ENCODE measurements around the gene MYO7A. TPM values are rescaled to one million over a fixed set of nuclear protein-coding genes. Genes with fewer than 3 reads are reported as not detected.

The MYO7A gene
- total RNA-seq, 2 experiments from 2014 or later = not detected

- no peak overlapping the region for H3K4me3 Mint-ChIP-seq
- H3K27me3 Mint-ChIP-seq (ENCODE audit: low read depth) = no peaks in the 10 kb centered on the region
- ChIA-PET POLR2A (no interaction called here), CTCF (interaction anchor here (1.2 kb wide), 1 partner anchor 10 kb away, joined by 4 read pairs; no protein-coding TSS in a partner anchor)
- peaks cover 2% of the 10 kb centered on the region for H3K4me1 Mint-ChIP-seq (ENCODE audit: low read depth)
- ATAC-seq (no peak), DNase-seq (no peak)
- no peaks in the 10 kb centered on the region for H3K9me3 Mint-ChIP-seq (ENCODE audit: insufficient read depth)
- no peaks in the 10 kb centered on the region for H3K36me3 Mint-ChIP-seq (ENCODE audit: low read depth)
- no peak overlapping the region for H3K27ac Mint-ChIP-seq
Measured at GRCh38 chr11:77176996-77177395, 49.0 kb downstream of the MYO7A start.

DNA sequence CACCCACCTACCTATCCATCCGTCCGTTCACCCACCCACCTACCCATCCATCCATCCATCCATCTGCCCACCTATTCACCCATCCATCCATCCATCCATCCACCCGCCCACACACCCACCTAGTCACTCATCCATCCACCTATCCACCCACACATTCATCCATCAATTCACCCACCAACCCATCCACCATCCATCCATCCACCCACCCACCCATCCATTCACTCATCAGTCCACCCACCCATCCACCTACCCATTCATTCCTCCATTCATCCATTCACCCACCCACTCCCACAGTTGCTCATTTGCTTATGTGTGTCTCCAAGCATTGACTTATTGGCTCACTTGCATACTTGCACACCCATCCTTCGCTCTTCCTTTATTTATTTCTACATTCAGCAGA, 50.1 kb downstream of the MYO7A start:
- Mint-ChIP-seq H3K27ac (no peak overlapping the region), H3K4me3 (no peak overlapping the region), H3K4me1 (ENCODE audit: low read depth) (peaks cover 2% of the 10 kb centered on the region), H3K27me3 (ENCODE audit: low read depth) (no peaks in the 10 kb centered on the region), H3K36me3 (ENCODE audit: low read depth) (no peaks in the 10 kb centered on the region), H3K9me3 (ENCODE audit: insufficient read depth) (no peaks in the 10 kb centered on the region)
- CTCF ChIA-PET = no interaction called here
- no peak for ATAC-seq
- POLR2A ChIA-PET = no interaction called here
- no peak for DNase-seq

DNA sequence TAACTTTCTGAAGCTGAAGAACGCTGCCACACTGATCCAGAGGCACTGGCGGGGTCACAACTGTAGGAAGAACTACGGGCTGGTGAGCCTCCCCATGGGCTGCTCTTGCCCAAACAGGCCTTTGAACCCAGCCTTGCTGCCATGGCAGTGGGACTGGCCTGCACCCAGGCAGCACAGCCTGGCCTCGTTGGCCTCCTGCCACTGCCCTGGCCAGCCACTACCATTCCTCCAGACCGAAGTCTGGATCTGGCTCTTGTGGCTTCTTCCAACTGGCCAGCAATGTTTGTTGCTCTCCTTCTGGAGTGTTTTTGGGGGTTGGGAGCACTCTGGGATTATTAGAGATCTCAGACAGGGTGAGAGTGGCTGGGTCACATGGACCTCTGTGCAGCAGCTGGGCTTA, 51.0 kb downstream of the MYO7A start:
- peaks cover 2% of the 10 kb centered on the region for H3K4me1 Mint-ChIP-seq (ENCODE audit: low read depth)
- H3K36me3 Mint-ChIP-seq (ENCODE audit: low read depth) = no peaks in the 10 kb centered on the region
- no peak for DNase-seq
- no peak overlapping the region for H3K27ac Mint-ChIP-seq
- CTCF ChIA-PET = interaction anchor here (1.2 kb wide), 1 partner anchor 8 kb away, joined by 5 read pairs; no protein-coding TSS in a partner anchor
- no peak overlapping the region for H3K4me3 Mint-ChIP-seq
- no peaks in the 10 kb centered on the region for H3K9me3 Mint-ChIP-seq (ENCODE audit: insufficient read depth)
- POLR2A ChIA-PET = no interaction called here
- ATAC-seq = no peak
- H3K27me3 Mint-ChIP-seq (ENCODE audit: low read depth) = no peaks in the 10 kb centered on the region

GRCh38 chr11:77179681-77180080, 51.6 kb downstream of the MYO7A start:
- H3K27me3 Mint-ChIP-seq (ENCODE audit: low read depth) = no peaks in the 10 kb centered on the region
- POLR2A ChIA-PET = no interaction called here
- H3K27ac Mint-ChIP-seq = no peak overlapping the region
- no peak for ATAC-seq
- H3K9me3 Mint-ChIP-seq (ENCODE audit: insufficient read depth) = no peaks in the 10 kb centered on the region
- H3K4me3 Mint-ChIP-seq = no peak overlapping the region
- CTCF ChIA-PET = interaction anchor here (1.2 kb wide), 1 partner anchor 8 kb away, joined by 5 read pairs; no protein-coding TSS in a partner anchor
- no peaks in the 10 kb centered on the region for H3K36me3 Mint-ChIP-seq (ENCODE audit: low read depth)
- DNase-seq = no peak
- peaks cover 2% of the 10 kb centered on the region for H3K4me1 Mint-ChIP-seq (ENCODE audit: low read depth)

- ChIA-PET POLR2A (interaction anchor here (0.8 kb wide), 1 partner anchor 34 kb away, joined by 3 read pairs; no protein-coding TSS in a partner anchor), CTCF (no interaction called here)
- H3K27me3 Mint-ChIP-seq (ENCODE audit: low read depth) = no peaks in the 10 kb centered on the region
- no peak overlapping the region for H3K4me3 Mint-ChIP-seq
- no peaks in the 10 kb centered on the region for H3K36me3 Mint-ChIP-seq (ENCODE audit: low read depth)
- no peak for ATAC-seq
- no peak overlapping the region for H3K27ac Mint-ChIP-seq
- DNase-seq = no peak
- peaks cover 1% of the 10 kb centered on the region for H3K4me1 Mint-ChIP-seq (ENCODE audit: low read depth)
- no peaks in the 10 kb centered on the region for H3K9me3 Mint-ChIP-seq (ENCODE audit: insufficient read depth)
Measured at GRCh38 chr11:77180346-77180745, 52.3 kb downstream of the MYO7A start.

DNA sequence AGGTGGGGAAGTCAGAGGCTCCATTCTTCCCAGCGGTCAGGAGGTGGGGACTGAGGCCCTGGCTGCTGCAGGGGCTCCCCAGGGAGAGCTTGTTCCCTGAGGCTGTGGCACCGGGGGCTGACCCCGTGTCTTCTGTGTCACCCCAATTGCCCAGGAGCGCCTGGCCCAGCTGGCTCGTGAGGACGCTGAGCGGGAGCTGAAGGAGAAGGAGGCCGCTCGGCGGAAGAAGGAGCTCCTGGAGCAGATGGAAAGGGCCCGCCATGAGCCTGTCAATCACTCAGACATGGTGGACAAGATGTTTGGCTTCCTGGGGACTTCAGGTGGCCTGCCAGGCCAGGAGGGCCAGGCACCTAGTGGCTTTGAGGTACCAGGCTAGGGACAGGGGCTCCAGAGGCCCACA, 53.2 kb downstream of the MYO7A start:
- Mint-ChIP-seq H3K27ac (no peak overlapping the region), H3K4me3 (no peak overlapping the region), H3K27me3 (ENCODE audit: low read depth) (no peaks in the 10 kb centered on the region), H3K9me3 (ENCODE audit: insufficient read depth) (no peaks in the 10 kb centered on the region), H3K4me1 (ENCODE audit: low read depth) (no peaks in the 10 kb centered on the region), H3K36me3 (ENCODE audit: low read depth) (no peaks in the 10 kb centered on the region)
- ChIA-PET POLR2A (no interaction called here), CTCF (interaction anchor here (2.1 kb wide), 1 partner anchor 54 kb away, joined by 8 read pairs; the partner anchor contains the start of gene MYO7A)
- ATAC-seq (no peak), DNase-seq (no peak)

DNA sequence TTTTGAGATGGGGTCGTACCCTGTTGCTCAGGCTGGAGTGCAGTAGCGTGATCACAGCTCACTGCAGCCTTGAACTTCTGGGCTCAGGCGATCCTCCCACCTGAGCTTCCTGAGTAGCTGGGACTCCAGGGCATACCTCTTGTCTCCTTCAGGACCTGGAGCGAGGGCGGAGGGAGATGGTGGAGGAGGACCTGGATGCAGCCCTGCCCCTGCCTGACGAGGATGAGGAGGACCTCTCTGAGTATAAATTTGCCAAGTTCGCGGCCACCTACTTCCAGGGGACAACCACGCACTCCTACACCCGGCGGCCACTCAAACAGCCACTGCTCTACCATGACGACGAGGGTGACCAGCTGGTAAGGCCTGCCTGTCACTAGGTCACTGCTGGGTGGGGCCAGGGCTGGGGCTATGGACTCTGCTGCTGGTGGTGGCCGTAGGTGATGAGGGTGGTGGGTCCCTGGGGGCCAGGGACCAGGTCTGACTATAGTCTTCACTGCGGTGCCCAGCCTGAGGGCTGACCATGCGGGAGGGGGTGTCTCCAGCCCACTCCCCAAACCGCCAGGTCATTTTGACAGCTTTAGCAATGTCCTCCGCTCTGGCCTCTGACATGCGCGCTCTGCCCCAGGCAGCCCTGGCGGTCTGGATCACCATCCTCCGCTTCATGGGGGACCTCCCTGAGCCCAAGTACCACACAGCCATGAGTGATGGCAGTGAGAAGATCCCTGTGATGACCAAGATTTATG, 53.9 kb downstream of the MYO7A start:
- ATAC-seq (no peak), DNase-seq (no peak)
- ChIA-PET POLR2A (interaction anchor here (0.7 kb wide), 1 partner anchor 379 kb away, joined by 3 read pairs; no protein-coding TSS in a partner anchor), CTCF (interaction anchor here (2.1 kb wide), 1 partner anchor 54 kb away, joined by 8 read pairs; the partner anchor contains the start of gene MYO7A)
- Mint-ChIP-seq H3K27ac (no peak overlapping the region), H3K9me3 (ENCODE audit: insufficient read depth) (no peaks in the 10 kb centered on the region), H3K4me1 (ENCODE audit: low read depth) (no peaks in the 10 kb centered on the region), H3K4me3 (no peak overlapping the region), H3K27me3 (ENCODE audit: low read depth) (peaks cover 4% of the 10 kb centered on the region), H3K36me3 (ENCODE audit: low read depth) (no peaks in the 10 kb centered on the region)

DNA sequence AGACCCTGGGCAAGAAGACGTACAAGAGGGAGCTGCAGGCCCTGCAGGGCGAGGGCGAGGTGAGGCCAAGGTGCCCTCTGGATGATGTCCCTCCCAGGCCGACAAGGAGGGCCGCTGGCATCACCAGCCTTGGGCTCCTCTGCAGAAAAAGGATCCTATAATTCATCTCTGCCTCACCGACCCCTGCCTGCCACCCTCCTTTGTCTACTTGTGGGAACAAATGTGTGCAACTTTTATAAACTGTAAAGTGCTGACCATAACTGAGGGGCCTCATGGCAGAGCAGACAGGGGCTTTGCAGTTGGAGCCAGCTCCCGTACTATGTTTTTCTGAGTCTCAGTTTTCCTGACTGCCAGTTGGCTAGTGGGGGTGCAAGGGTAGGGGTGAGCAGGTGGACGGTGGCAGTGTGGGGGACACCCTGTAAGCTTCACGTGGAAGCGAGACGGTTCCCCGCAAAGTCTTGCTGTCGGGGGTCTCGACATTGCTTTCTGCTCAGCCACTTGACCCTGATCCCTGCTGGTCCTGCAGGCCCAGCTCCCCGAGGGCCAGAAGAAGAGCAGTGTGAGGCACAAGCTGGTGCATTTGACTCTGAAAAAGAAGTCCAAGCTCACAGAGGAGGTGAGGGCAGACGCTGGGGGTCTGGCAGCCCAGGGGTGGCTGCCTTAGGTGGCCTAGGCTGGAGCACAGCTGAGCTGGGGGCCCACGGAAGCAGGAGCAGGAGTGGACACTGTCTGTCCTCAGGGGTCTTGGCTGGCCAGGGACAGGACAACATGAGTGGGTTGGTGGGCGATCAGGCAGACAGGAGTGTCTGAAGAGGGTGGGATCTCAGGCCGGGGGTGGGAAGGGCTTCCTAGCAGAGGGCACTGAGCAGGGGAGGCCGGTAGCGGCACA, 54.7 kb downstream of the MYO7A start:
- Mint-ChIP-seq H3K4me1 (ENCODE audit: low read depth) (no peaks in the 10 kb centered on the region), H3K27me3 (ENCODE audit: low read depth) (peaks cover 4% of the 10 kb centered on the region), H3K27ac (no peak overlapping the region), H3K9me3 (ENCODE audit: insufficient read depth) (no peaks in the 10 kb centered on the region), H3K36me3 (ENCODE audit: low read depth) (no peaks in the 10 kb centered on the region), H3K4me3 (no peak overlapping the region)
- ChIA-PET CTCF (interaction anchor here (2.1 kb wide), 1 partner anchor 55 kb away, joined by 8 read pairs; the partner anchor contains the start of gene MYO7A), POLR2A (interaction anchor here (0.7 kb wide), 1 partner anchor 380 kb away, joined by 3 read pairs; no protein-coding TSS in a partner anchor)
- ATAC-seq (no peak), DNase-seq (no peak)

DNA sequence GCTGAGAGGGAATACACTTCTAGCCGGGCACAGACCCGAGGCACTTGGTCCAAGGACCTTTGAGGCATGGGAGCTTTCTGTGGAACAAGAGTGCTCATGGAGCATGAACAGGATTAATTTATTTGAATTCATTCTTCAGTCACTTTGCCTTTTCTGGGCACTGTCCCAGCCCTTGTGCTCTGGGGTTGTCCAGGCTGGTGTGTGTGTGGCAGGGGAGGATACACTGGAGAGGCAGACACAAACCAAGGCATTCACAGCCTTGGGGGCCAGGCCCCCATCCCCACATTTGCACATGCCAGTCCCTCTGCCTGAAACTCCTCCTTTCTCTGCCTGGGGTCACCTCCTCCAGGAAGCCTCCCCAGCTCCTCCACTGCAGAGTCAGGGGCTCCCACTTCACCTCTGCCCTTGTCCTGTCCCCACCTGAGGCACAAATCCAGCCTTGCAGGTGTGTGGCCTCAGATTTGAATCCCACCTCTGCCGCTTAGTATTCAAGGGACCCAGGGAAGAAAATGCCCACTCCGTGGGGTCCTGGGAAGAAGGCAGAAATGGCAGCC, 55.5 kb downstream of the MYO7A start:
- Mint-ChIP-seq H3K27me3 (ENCODE audit: low read depth) (peaks cover 4% of the 10 kb centered on the region), H3K4me3 (no peak overlapping the region), H3K9me3 (ENCODE audit: insufficient read depth) (no peaks in the 10 kb centered on the region), H3K27ac (no peak overlapping the region), H3K4me1 (ENCODE audit: low read depth) (no peaks in the 10 kb centered on the region), H3K36me3 (ENCODE audit: low read depth) (no peaks in the 10 kb centered on the region)
- CTCF ChIA-PET = interaction anchor here (2.1 to 6.5 kb wide), 2 partner anchors 54 to 56 kb away, joined by 8 to 143 read pairs; partner anchors contain the start of gene MYO7A
- ATAC-seq (no peak), DNase-seq (no peak)
- POLR2A ChIA-PET = no interaction called here

- ChIA-PET POLR2A (no interaction called here), CTCF (interaction anchor here (6.5 kb wide), 1 partner anchor 54 kb away, joined by 143 read pairs; the partner anchor contains the start of gene MYO7A)
- no peaks in the 10 kb centered on the region for H3K36me3 Mint-ChIP-seq (ENCODE audit: low read depth)
- H3K27me3 Mint-ChIP-seq (ENCODE audit: low read depth) = peaks cover 4% of the 10 kb centered on the region
- H3K4me3 Mint-ChIP-seq = no peak overlapping the region
- no peaks in the 10 kb centered on the region for H3K9me3 Mint-ChIP-seq (ENCODE audit: insufficient read depth)
- H3K27ac Mint-ChIP-seq = no peak overlapping the region
- ATAC-seq (no peak), DNase-seq (no peak)
- no peaks in the 10 kb centered on the region for H3K4me1 Mint-ChIP-seq (ENCODE audit: low read depth)
Measured at GRCh38 chr11:77184136-77184860, 56.3 kb downstream of the MYO7A start.

GRCh38 chr11:77186302-77186701, 58.3 kb downstream of the MYO7A start:
- Mint-ChIP-seq H3K27ac (no peak overlapping the region), H3K4me3 (no peak overlapping the region), H3K4me1 (ENCODE audit: low read depth) (no peaks in the 10 kb centered on the region), H3K27me3 (ENCODE audit: low read depth) (peaks cover 4% of the 10 kb centered on the region), H3K9me3 (ENCODE audit: insufficient read depth) (no peaks in the 10 kb centered on the region), H3K36me3 (ENCODE audit: low read depth) (no peaks in the 10 kb centered on the region)
- ChIA-PET CTCF (interaction anchor here (0.7 to 6.5 kb wide), 11 partner anchors 10 to 433 kb away, joined by 3 to 143 read pairs (median 4); partner anchors contain the start of gene MYO7A), POLR2A (no interaction called here)
- ATAC-seq = no peak
- no peak for DNase-seq

All from activated CD8-positive, alpha-beta T cell treated with anti-CD3 and anti-CD28 coated beads, Interleukin-2, amount 10 ng/mL, durations not matched to agents 7 days and 5 days (primary cell).